Sigmoid colon (tissue), 4 donors: Measurements from ENCODE around the gene EMILIN2.

Experiments
- CTCF ChIP-seq, 4 experiments: fragments of 450-650 bp in 3 of 4; fragments of 200-600 bp in 1 of 4; IDR thresholded peaks; one replicate each; pipeline ENCODE4 v1.5.1; 2016 to 2019; ENCODE audit warnings: antibody characterized with exemption in 4 of 4, mild to moderate bottlenecking in 3 of 4, moderate library complexity in 2 of 4
- POLR2A ChIP-seq, 2 donors: fragments of 450-650 bp; IDR thresholded peaks; one replicate each; pipeline ENCODE4 v1.6.1; 2016; ENCODE audit warnings: antibody characterized with exemption in 2 of 2, mild to moderate bottlenecking in 2 of 2, moderate library complexity in 2 of 2
- POLR2AphosphoS5 ChIP-seq, 4 donors: sonication (generic); formaldehyde crosslinking; IDR thresholded peaks; one replicate each; pipeline ENCODE4 v1.6.1; 2017; ENCODE audit warnings: antibody characterized with exemption in 4 of 4

GRCh38 chr18:2881840-2882195, 35.0 kb downstream of the EMILIN2 start:
- TF ChIP-seq CTCF (IDR thresholded peaks at IDR 0.05) = no peak
- no peak for TF ChIP-seq POLR2A (IDR thresholded peaks at IDR 0.05)
- TF ChIP-seq POLR2AphosphoS5 (IDR thresholded peaks at IDR 0.05) = no peak
